CD14-positive monocyte (primary cell): ENCODE data around the gene AKAP12. TPM values are rescaled to one million over a fixed set of nuclear protein-coding genes. Genes with fewer than 3 reads are reported as not detected.

ENCODE experiments used
- DNase-seq, 3 donors: peaks; one replicate each; pipeline ENCODE4 v3.0.0-alpha.2; 2011 to 2022
- H2AFZ ChIP-seq: 2 replicates; pipeline ENCODE4 v1.6.0; 2012; ENCODE audit warnings: mild to moderate bottlenecking, low read depth, low read length, inconsistent platforms; ENCODE audit not compliant: insufficient read depth, poor library complexity, severe bottlenecking
- H3K27ac ChIP-seq, 2 donors: 1 replicate in 1 of 2; 2 replicates in 1 of 2; pipeline ENCODE4 v1.5.1; 2012 to 2013; ENCODE audit warnings: low read length in 2 of 2, control low read depth in 1 of 2, inconsistent platforms in 1 of 2, low read depth in 1 of 2, mild to moderate bottlenecking in 1 of 2
- H3K27me3 ChIP-seq, 2 donors: one replicate each; pipeline versions ENCODE4 v1.6.0 to v1.6.1; 2011 to 2013; ENCODE audit warnings: low read length in 2 of 2; ENCODE audit not compliant: control insufficient read depth in 2 of 2, insufficient read depth in 2 of 2
- H3K36me3 ChIP-seq, 2 donors: replicated peaks in 1 of 2; 1 replicate in 1 of 2; 2 replicates in 1 of 2; pipeline versions ENCODE4 v1.5.1 to v1.6.1; 2012 to 2013; ENCODE audit warnings: low read length in 2 of 2, control low read depth in 1 of 2, inconsistent platforms in 1 of 2, mild to moderate bottlenecking in 1 of 2; ENCODE audit not compliant: insufficient read depth in 2 of 2, control insufficient read depth in 1 of 2
- H3K4me1 ChIP-seq, 2 donors: 1 replicate in 1 of 2; 2 replicates in 1 of 2; pipeline versions ENCODE4 v1.5.1 to v1.6.1; 2012 to 2013; ENCODE audit warnings: low read length in 2 of 2, control low read depth in 1 of 2, inconsistent platforms in 1 of 2, mild to moderate bottlenecking in 1 of 2, moderate library complexity in 1 of 2; ENCODE audit not compliant: insufficient read depth in 2 of 2, control insufficient read depth in 1 of 2
- H3K4me2 ChIP-seq: replicated peaks from 2 replicates; pipeline ENCODE3; 2012; ENCODE audit warnings: low read length, moderate library complexity, mild to moderate bottlenecking; ENCODE audit not compliant: poor library complexity, severe bottlenecking; ENCODE audit errors: extremely low read depth
- H3K4me3 ChIP-seq, 3 experiments: fragments of 200-600 bp in 1 of 3; sonication (generic) in 1 of 3; replicated peaks in 1 of 3; 1 replicate in 2 of 3; 2 replicates in 1 of 3; pipeline ENCODE4 v1.5.1; 2011 to 2013; ENCODE audit warnings: low read length in 3 of 3, mild to moderate bottlenecking in 3 of 3, control low read depth in 2 of 3, low read depth in 2 of 3, inconsistent platforms in 1 of 3, moderate library complexity in 1 of 3
- H3K79me2 ChIP-seq: 2 replicates; pipeline ENCODE4 v1.6.0; 2012; ENCODE audit warnings: mild to moderate bottlenecking, control low read depth, inconsistent platforms, low read length, moderate library complexity; ENCODE audit not compliant: insufficient read depth
- H3K9ac ChIP-seq: 2 replicates; pipeline ENCODE4 v1.6.0; 2017; ENCODE audit warnings: low read length, mild to moderate bottlenecking; ENCODE audit not compliant: insufficient read depth, poor library complexity, severe bottlenecking
- H3K9me3 ChIP-seq, 2 donors: replicated peaks in 1 of 2; 1 replicate in 1 of 2; 2 replicates in 1 of 2; pipeline versions ENCODE4 v1.5.1 to v1.6.1; 2012 to 2013; ENCODE audit warnings: low read length in 2 of 2, control low read depth in 1 of 2; ENCODE audit not compliant: control insufficient read depth in 1 of 2, insufficient read depth in 1 of 2
- H4K20me1 ChIP-seq: 2 replicates; pipeline ENCODE4 v1.6.0; 2012; ENCODE audit warnings: mild to moderate bottlenecking, low read length, control low read depth, moderate library complexity; ENCODE audit not compliant: insufficient read depth
- H3K27ac Mint-ChIP-seq, 7 donors: one replicate each; pipeline ENCODE4 v1.8.0; 2020; ENCODE audit warnings: mild to moderate bottlenecking in 7 of 7, mixed read lengths in 7 of 7, moderate library complexity in 6 of 7, inconsistent platforms in 2 of 7
- H3K27me3 Mint-ChIP-seq, 3 donors: one replicate each; pipeline ENCODE4 v1.8.0; 2021 to 2022; ENCODE audit warnings: low read depth in 3 of 3, mild to moderate bottlenecking in 3 of 3, mixed read lengths in 3 of 3, moderate library complexity in 3 of 3, inconsistent platforms in 1 of 3
- H3K36me3 Mint-ChIP-seq, 2 donors: one replicate each; pipeline ENCODE4 v1.8.0; 2020; ENCODE audit warnings: mixed read lengths in 2 of 2, inconsistent platforms in 1 of 2, mild to moderate bottlenecking in 1 of 2
- H3K4me1 Mint-ChIP-seq: one replicate; pipeline ENCODE4 v1.8.0; 2020; ENCODE audit warnings: mild to moderate bottlenecking, mixed read lengths
- H3K4me3 Mint-ChIP-seq, 2 donors: one replicate each; pipeline ENCODE4 v1.8.0; 2020; ENCODE audit warnings: mild to moderate bottlenecking in 2 of 2, mixed read lengths in 2 of 2, moderate library complexity in 1 of 2
- H3K9me3 Mint-ChIP-seq, 7 donors: one replicate each; pipeline ENCODE4 v1.8.0; 2020 to 2022; ENCODE audit warnings: mixed read lengths in 7 of 7, mild to moderate bottlenecking in 6 of 7, moderate library complexity in 6 of 7, inconsistent platforms in 2 of 7
- CTCF ChIP-seq: fragments of 200-600 bp; IDR thresholded peaks from one replicate; pipeline ENCODE4 v1.8.0; 2022; ENCODE audit warnings: antibody characterized with exemption, mild to moderate bottlenecking
- WGBS: methylation state at CpG from one replicate; pipeline ENCODE4 v1.1.5; 2013; ENCODE audit warnings: missing lambda C conversion rate; ENCODE audit not compliant: insufficient coverage; 5-methylcytosine and 5-hydroxymethylcytosine counted together
- intact Hi-C, 2 donors: fragments of 100-400 bp; cut with micrococcal nuclease; formaldehyde crosslinking; loops; one replicate each; pipeline versions ENCODE4 v1.15.0 to v1.15.1; 2023
- polyA plus RNA-seq, 3 donors: library from polyadenylated mRNA; depleted of rRNA in 1 of 3; unstranded in 2 of 3; stranded (reverse) in 1 of 3; fragments of 300-500 nt in 2 of 3; fragments of >200 nt in 1 of 3; fragmentation: Illumina TruSeq in 2 of 3; gene quantifications; 1 replicate in 2 of 3; 2 replicates in 1 of 3; pipeline ENCODE4 v1.2.3, GENCODE V29; 2012 to 2021

AKAP12 gene
- polyA plus RNA-seq, 3 donors = 0.01 TPM; not detected in 2

GRCh38 chr6:151330130-151330696 is 90.4 kb downstream of the AKAP12 start:
- Histone ChIP-seq H3K27me3 (peaks cover 16 to 25% of the 10 kb centered on the region in 2 donors), H2AFZ (no peak overlapping the region), H3K27ac (no peak overlapping the region), H3K9me3 (peaks cover 0 to 2% of the 10 kb centered on the region in 2 donors), H4K20me1 (no peaks in the 10 kb centered on the region), H3K4me2 (no peak overlapping the region), H3K36me3 (no peaks in the 10 kb centered on the region), H3K9ac (no peak overlapping the region), H3K4me3 (no peak overlapping the region), H3K79me2 (no peaks in the 10 kb centered on the region), H3K4me1 (peaks cover 7 to 9% of the 10 kb centered on the region in 2 donors)
- H3K36me3 Mint-ChIP-seq = no peaks in the 10 kb centered on the region
- no peak for TF ChIP-seq CTCF
- DNase-seq = no peak
- H3K4me1 Mint-ChIP-seq = peaks cover 10% of the 10 kb centered on the region
- peaks cover 0 to 4% (median 0%) of the 10 kb centered on the region in 7 donors for H3K9me3 Mint-ChIP-seq
- no peak overlapping the region for H3K27ac Mint-ChIP-seq
- no peak overlapping the region for H3K4me3 Mint-ChIP-seq
- 80% methylated on average over 1 of the region's 6 CpGs for WGBS
- intact Hi-C loops = no loop called here
- peaks cover 28 to 50% (median 38%) of the 10 kb centered on the region in 3 donors for H3K27me3 Mint-ChIP-seq

GRCh38 chr6:151335930-151336329 is 96.2 kb downstream of the AKAP12 start:
- H3K4me1 Mint-ChIP-seq = no peaks in the 10 kb centered on the region
- no peak for TF ChIP-seq CTCF
- Histone ChIP-seq H3K27ac (no peak overlapping the region), H3K36me3 (no peaks in the 10 kb centered on the region), H3K9ac (no peak overlapping the region), H3K4me3 (no peak overlapping the region), H3K27me3 (no peaks in the 10 kb centered on the region), H3K4me2 (no peak overlapping the region), H3K4me1 (no peaks in the 10 kb centered on the region), H3K79me2 (no peaks in the 10 kb centered on the region), H3K9me3 (no peaks in the 10 kb centered on the region), H2AFZ (no peak overlapping the region), H4K20me1 (no peaks in the 10 kb centered on the region)
- intact Hi-C loops = loop anchor here in 1 of 2 donors (5.0 kb wide), 1 partner anchor 444 kb away; no protein-coding TSS in a partner anchor
- H3K27me3 Mint-ChIP-seq = peaks cover 0 to 11% (median 10%) of the 10 kb centered on the region in 3 donors
- H3K4me3 Mint-ChIP-seq = no peak overlapping the region
- H3K27ac Mint-ChIP-seq = no peak overlapping the region
- peaks cover 0 to 4% (median 0%) of the 10 kb centered on the region in 7 donors for H3K9me3 Mint-ChIP-seq
- no peak for DNase-seq
- H3K36me3 Mint-ChIP-seq = no peaks in the 10 kb centered on the region
